ENCODE results near the gene ECE2. TPM values are rescaled to one million over a fixed set of nuclear protein-coding genes. Genes with fewer than 3 reads are reported as not detected.

The ECE2 gene
- total and polyA plus RNA-seq, 4 donors: not detected

DNA sequence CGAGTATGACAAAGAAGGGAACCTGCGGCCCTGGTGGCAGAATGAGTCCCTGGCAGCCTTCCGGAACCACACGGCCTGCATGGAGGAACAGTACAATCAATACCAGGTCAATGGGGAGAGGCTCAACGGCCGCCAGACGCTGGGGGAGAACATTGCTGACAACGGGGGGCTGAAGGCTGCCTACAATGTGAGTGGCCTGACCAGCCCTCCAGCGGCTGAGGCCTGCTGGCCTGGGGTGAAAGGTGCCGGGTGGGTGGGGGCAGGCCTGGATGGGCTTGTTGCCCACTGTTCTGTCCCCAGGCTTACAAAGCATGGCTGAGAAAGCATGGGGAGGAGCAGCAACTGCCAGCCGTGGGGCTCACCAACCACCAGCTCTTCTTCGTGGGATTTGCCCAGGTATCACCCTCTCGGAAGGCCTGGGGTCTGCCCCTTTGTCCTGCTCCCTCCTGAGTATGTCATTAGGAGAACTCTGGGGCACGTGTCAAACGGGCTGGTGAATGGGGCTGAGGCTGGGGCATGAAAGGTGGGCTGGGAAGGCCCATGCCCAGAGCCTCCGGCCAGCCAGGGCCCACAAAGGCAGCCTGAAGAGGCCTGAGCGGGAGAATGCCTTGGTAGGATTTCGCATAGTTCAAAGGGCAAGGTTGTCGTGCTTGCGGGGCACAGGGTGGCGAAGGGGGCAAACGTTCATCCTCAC, 15.4 kb downstream of the ECE2 start:
- no peak for DNase-seq (ENCODE audit: low spot score)
- WGBS: 83% methylated on average over 22 of the region's 22 CpGs
- H3K9ac ChIP-seq (ENCODE audit: low read depth in 1 of 2, low read length in 2 of 2): no peak overlapping the region
- H3K4me3 ChIP-seq (ENCODE audit: low read depth in 1 of 3, low read length in 3 of 3): no peak overlapping the region
- no peaks in the 10 kb centered on the region for H3K9me3 ChIP-seq (ENCODE audit: control insufficient read depth in 4 of 4, low read length in 3 of 4)
- H3K27ac ChIP-seq (ENCODE audit: low read depth in 1 of 2, low read length in 2 of 2): no peak overlapping the region
- no peaks in the 10 kb centered on the region for H3K36me3 ChIP-seq (ENCODE audit: control insufficient read depth in 4 of 4, insufficient read depth in 3 of 4, low read depth in 1 of 4, low read length in 3 of 4)
- no peaks in the 10 kb centered on the region for H3K4me1 ChIP-seq (ENCODE audit: control insufficient read depth in 4 of 4, insufficient read depth in 4 of 4, low read length in 3 of 4)
- no peak for TF ChIP-seq FOXA2 (IDR thresholded peaks at IDR 0.05)
- no peak for TF ChIP-seq YY1 (IDR thresholded peaks at IDR 0.05)
- TF ChIP-seq JUND (IDR thresholded peaks at IDR 0.05): no peak
- TF ChIP-seq, protein P1, sequence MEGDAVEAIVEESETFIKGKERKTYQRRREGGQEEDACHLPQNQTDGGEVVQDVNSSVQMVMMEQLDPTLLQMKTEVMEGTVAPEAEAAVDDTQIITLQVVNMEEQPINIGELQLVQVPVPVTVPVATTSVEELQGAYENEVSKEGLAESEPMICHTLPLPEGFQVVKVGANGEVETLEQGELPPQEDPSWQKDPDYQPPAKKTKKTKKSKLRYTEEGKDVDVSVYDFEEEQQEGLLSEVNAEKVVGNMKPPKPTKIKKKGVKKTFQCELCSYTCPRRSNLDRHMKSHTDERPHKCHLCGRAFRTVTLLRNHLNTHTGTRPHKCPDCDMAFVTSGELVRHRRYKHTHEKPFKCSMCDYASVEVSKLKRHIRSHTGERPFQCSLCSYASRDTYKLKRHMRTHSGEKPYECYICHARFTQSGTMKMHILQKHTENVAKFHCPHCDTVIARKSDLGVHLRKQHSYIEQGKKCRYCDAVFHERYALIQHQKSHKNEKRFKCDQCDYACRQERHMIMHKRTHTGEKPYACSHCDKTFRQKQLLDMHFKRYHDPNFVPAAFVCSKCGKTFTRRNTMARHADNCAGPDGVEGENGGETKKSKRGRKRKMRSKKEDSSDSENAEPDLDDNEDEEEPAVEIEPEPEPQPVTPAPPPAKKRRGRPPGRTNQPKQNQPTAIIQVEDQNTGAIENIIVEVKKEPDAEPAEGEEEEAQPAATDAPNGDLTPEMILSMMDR (IDR thresholded peaks at IDR 0.05; ENCODE audit: low read depth, low read length, missing input control): no peak
- TF ChIP-seq, protein P2, sequence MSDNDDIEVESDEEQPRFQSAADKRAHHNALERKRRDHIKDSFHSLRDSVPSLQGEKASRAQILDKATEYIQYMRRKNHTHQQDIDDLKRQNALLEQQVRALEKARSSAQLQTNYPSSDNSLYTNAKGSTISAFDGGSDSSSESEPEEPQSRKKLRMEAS (IDR thresholded peaks at IDR 0.05): no peak
- no peak for TF ChIP-seq NR2F2 (IDR thresholded peaks at IDR 0.05)
- TF ChIP-seq RXRA (IDR thresholded peaks at IDR 0.05): no peak
- no peak for TF ChIP-seq ATF3 (IDR thresholded peaks at IDR 0.05)
- no peak for TF ChIP-seq HNF4A (conservative IDR thresholded peaks at IDR 0.05)
- no peak for TF ChIP-seq GABPA (IDR thresholded peaks at IDR 0.05 in 1 of 2, conservative IDR thresholded peaks at IDR 0.05 in 1 of 2)
- no peak for TF ChIP-seq HNF4G (IDR thresholded peaks at IDR 0.05)
- TF ChIP-seq SP1 (IDR thresholded peaks at IDR 0.05): no peak
- no peak for TF ChIP-seq ZBTB33 (IDR thresholded peaks at IDR 0.05)
- TF ChIP-seq TAF1 (conservative IDR thresholded peaks at IDR 0.05): no peak
- TF ChIP-seq RAD21 (IDR thresholded peaks at IDR 0.05): no peak
- TF ChIP-seq FOXA1 (IDR thresholded peaks at IDR 0.05): no peak
- H3K27me3 ChIP-seq (ENCODE audit: control insufficient read depth in 4 of 4, insufficient read depth in 4 of 4, low read length in 3 of 4): no peaks in the 10 kb centered on the region

DNA sequence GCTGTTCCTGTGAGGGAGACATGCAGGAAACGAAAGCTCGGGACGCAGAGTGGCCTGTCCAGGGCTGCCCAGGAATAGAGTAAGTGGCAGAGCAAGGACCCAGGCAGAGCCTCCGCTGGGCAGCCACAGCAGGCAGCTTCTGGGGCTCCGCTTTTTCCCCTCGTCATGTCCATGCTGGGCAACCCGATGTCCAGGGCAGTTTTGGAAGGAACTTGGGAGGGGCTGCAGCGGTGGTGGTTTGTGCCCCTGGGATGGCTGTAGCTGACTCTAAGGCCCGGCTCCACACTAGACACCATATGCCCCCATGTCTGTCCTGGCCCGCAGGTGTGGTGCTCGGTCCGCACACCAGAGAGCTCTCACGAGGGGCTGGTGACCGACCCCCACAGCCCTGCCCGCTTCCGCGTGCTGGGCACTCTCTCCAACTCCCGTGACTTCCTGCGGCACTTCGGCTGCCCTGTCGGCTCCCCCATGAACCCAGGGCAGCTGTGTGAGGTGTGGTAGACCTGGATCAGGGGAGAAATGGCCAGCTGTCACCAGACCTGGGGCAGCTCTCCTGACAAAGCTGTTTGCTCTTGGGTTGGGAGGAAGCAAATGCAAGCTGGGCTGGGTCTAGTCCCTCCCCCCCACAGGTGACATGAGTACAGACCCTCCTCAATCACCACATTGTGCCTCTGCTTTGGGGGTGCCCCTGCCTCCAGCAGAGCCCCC, 16.1 kb downstream of the ECE2 start:
- Histone ChIP-seq H3K27me3 (ENCODE audit: control insufficient read depth in 4 of 4, insufficient read depth in 4 of 4, low read length in 3 of 4) (no peaks in the 10 kb centered on the region), H3K9me3 (ENCODE audit: control insufficient read depth in 4 of 4, low read length in 3 of 4) (no peaks in the 10 kb centered on the region), H3K27ac (ENCODE audit: low read depth in 1 of 2, low read length in 2 of 2) (no peak overlapping the region), H3K9ac (ENCODE audit: low read depth in 1 of 2, low read length in 2 of 2) (no peak overlapping the region), H3K4me1 (ENCODE audit: control insufficient read depth in 4 of 4, insufficient read depth in 4 of 4, low read length in 3 of 4) (no peaks in the 10 kb centered on the region), H3K36me3 (ENCODE audit: control insufficient read depth in 4 of 4, insufficient read depth in 3 of 4, low read depth in 1 of 4, low read length in 3 of 4) (no peaks in the 10 kb centered on the region), H3K4me3 (ENCODE audit: low read depth in 1 of 3, low read length in 3 of 3) (no peak overlapping the region)
- no peak for DNase-seq (ENCODE audit: low spot score)
- TF ChIP-seq SP1 (IDR thresholded peaks at IDR 0.05) (no peak), RXRA (IDR thresholded peaks at IDR 0.05) (no peak), FOXA2 (IDR thresholded peaks at IDR 0.05) (no peak), FOXA1 (IDR thresholded peaks at IDR 0.05) (no peak)
- WGBS: 94% methylated on average over 21 of the region's 21 CpGs
